ENCODE measurements around the gene TEX2.

The TEX2 gene

GRCh38 chr17:64110379-64111152 is 152.5 kb downstream of the TEX2 start:
- peak; percentile 76 for DNase-seq

- no peak for DNase-seq
Measured at GRCh38 chr17:64109400-64109799, 153.7 kb downstream of the TEX2 start.

GRCh38 chr17:64107500-64108236 is 155.4 kb downstream of the TEX2 start:
- DNase-seq = peak; percentile 67

- DNase-seq = no peak
Measured at GRCh38 chr17:64106918-64107317, 156.1 kb downstream of the TEX2 start.

- peak; percentile 56 for DNase-seq
Measured at GRCh38 chr17:64103391-64104364, 159.4 kb downstream of the TEX2 start.

- DNase-seq = no peak
Measured at GRCh38 chr17:64102627-64103390, 160.3 kb downstream of the TEX2 start.

- DNase-seq = no peak
Measured at GRCh38 chr17:64099543-64099942, 163.5 kb downstream of the TEX2 start.
